Cardiac muscle cell (in vitro differentiated cells and primary cell): Measurements from ENCODE around the gene ZNF785. TPM values are rescaled to one million over a fixed set of nuclear protein-coding genes. Genes with fewer than 3 reads are reported as not detected.

Source experiments
- DNase-seq, 2 donors: peaks; one replicate each; pipeline versions ENCODE4 v3.0.0 to v3.0.0-alpha.2; 2010 to 2017; ENCODE audit warnings: low read depth in 1 of 2, low spot score in 1 of 2
- H3K27ac ChIP-seq: fragments of 200-600 bp; sonication (generic); 2 replicates; pipeline ENCODE4 v1.5.1; 2016
- H3K27me3 ChIP-seq: fragments of 200-600 bp; sonication (generic); 2 replicates; pipeline ENCODE4 v1.6.0; 2016; ENCODE audit warnings: control low read depth
- H3K36me3 ChIP-seq: fragments of 200-600 bp; sonication (generic); 2 replicates; pipeline ENCODE4 v1.5.1; 2016; ENCODE audit warnings: control low read depth
- H3K4me1 ChIP-seq: fragments of 200-600 bp; sonication (generic); 2 replicates; pipeline ENCODE4 v1.8.1; 2017; ENCODE audit warnings: low read depth, mild to moderate bottlenecking, mixed run types
- H3K4me3 ChIP-seq: fragments of 200-600 bp; sonication (generic); 2 replicates; pipeline ENCODE4 v1.5.1; 2016; ENCODE audit warnings: mild to moderate bottlenecking
- H3K9me3 ChIP-seq: fragments of 200-600 bp; sonication (generic); 2 replicates; pipeline ENCODE4 v1.5.1; 2017; ENCODE audit warnings: low read depth, mild to moderate bottlenecking, control low read depth
- polyA plus RNA-seq: library from polyadenylated mRNA; unstranded; fragments of >200 nt; fragmentation: Nextera tagmentation; extraction: Ambion mirVana; gene quantifications from 2 replicates; pipeline ENCODE4 v1.2.1, GENCODE V29; 2016
- total RNA-seq: library from RNA; depleted of rRNA; stranded (reverse); fragments of >200 nt; gene quantifications from 2 replicates; pipeline ENCODE4 v1.2.3, GENCODE V29; 2016
- TF ChIP-seq, protein P1 (sequence below): IDR thresholded peaks from 2 replicates; pipeline ENCODE4 v1.5.1; 2012; ENCODE audit warnings: low read depth, mild to moderate bottlenecking, low read length

The ZNF785 gene
- total and polyA plus RNA-seq, 2 experiments from 2014 or later, result 12.0 to 25.5 TPM

DNA sequence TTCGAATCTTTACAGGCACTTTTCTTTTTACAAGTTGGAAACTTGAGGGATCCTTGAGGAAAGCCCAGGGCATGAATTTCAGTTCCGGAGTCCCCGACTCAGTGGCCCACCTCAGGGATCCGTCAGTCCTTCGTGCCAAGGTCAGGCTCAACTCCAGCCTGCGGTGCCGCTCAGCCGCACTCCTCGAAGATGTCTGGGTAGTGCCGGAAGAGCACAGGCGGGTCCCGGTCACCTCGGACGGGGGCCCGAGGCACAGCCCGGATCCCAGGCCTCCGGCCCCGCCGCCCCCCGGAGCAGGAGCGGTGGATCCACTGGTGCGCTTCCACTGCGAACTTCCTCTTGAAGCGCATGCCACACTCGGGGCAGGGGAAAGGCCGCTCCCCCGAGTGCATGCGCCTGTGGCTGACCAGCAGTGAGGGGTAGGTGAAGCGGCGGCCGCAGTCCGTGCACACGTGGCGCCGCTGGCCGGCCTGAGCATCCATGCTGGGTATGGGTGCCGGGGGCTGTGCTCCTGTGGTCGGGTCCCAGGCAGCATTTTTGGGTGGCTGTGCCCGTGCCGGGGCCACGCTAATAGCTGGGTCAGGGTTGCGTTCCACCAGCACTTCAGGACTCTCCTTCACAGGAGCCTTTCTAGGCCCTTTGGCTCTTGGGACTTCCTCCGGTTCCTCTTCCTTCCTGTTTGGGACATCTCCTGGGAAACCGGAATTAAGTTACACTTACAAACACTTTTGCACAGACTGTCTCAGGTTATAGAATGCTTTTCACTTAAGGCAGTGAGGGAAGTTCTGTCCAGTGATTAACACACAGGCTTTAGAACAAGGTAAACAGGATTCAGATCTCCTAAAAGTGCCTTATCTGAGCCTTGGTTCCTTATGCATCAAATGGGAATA is 15.5 kb downstream of the ZNF785 start:
- DNase-seq, result no peak
- Histone ChIP-seq H3K9me3 (no peaks in the 10 kb centered on the region), H3K4me3 (no peak overlapping the region), H3K27me3 (no peaks in the 10 kb centered on the region), H3K4me1 (peaks cover 8% of the 10 kb centered on the region), H3K36me3 (no peaks in the 10 kb centered on the region), H3K27ac (peak overlapping the region; percentile 31)
- TF ChIP-seq, protein P1, sequence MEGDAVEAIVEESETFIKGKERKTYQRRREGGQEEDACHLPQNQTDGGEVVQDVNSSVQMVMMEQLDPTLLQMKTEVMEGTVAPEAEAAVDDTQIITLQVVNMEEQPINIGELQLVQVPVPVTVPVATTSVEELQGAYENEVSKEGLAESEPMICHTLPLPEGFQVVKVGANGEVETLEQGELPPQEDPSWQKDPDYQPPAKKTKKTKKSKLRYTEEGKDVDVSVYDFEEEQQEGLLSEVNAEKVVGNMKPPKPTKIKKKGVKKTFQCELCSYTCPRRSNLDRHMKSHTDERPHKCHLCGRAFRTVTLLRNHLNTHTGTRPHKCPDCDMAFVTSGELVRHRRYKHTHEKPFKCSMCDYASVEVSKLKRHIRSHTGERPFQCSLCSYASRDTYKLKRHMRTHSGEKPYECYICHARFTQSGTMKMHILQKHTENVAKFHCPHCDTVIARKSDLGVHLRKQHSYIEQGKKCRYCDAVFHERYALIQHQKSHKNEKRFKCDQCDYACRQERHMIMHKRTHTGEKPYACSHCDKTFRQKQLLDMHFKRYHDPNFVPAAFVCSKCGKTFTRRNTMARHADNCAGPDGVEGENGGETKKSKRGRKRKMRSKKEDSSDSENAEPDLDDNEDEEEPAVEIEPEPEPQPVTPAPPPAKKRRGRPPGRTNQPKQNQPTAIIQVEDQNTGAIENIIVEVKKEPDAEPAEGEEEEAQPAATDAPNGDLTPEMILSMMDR, result no peak

DNA sequence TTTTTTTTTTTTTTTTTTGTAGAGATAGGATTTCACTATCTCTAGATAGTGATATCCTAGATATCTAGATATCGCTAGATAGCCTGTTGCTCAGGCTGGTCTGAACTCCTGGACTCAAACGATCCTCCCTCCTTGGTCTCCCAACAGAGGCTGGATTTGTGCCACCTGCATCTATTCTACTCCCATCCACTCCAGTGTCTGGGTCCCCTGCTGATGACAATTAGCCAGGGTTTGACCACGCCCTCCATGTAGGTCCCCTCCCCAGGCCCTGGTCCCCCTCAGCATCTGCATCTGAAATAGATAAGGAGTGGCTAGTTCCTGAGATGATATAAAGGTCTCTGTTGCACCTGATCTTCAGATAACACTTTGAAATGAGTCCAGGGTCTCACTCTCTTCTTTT is 16.2 kb downstream of the ZNF785 start:
- Histone ChIP-seq H3K27ac (no peak overlapping the region), H3K4me3 (no peak overlapping the region), H3K4me1 (peaks cover 8% of the 10 kb centered on the region), H3K9me3 (no peaks in the 10 kb centered on the region), H3K36me3 (no peaks in the 10 kb centered on the region), H3K27me3 (no peaks in the 10 kb centered on the region)
- TF ChIP-seq, protein P1, result no peak
- no peak for DNase-seq

DNA sequence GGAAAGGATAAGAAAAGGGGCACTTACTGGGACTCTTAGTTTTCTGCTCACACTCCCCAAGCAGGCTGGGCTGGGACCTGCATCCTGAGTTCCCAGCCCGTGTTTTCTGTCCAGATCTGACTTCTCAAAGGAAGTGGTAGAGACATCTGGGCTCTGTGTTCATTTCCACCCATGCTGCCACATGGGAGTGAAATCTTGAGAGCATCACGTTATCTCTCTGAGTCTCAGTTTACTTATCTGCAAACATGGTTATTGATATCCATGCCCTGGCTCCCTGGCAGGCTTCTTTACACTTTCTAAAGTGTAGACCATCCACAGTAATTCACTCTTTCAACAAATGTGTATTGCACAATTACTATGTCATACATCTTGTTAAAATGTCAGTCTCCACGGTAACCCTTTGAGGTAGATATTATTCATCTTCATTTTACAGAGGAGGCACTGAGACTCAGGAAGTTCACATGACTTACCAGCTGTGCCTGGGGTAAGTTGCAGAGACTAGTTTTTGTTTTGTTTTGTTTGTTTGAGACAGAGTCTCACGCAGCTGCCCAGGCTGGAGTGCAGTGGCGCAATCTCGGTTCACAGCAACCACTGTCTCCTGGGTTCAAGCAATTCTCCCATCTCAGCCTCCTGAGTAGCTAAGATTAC is 17.4 kb downstream of the ZNF785 start:
- H3K4me1 ChIP-seq, result peaks cover 8% of the 10 kb centered on the region
- no peak overlapping the region for H3K27ac ChIP-seq
- no peaks in the 10 kb centered on the region for H3K36me3 ChIP-seq
- TF ChIP-seq, protein P1, result no peak
- no peaks in the 10 kb centered on the region for H3K27me3 ChIP-seq
- no peaks in the 10 kb centered on the region for H3K9me3 ChIP-seq
- no peak overlapping the region for H3K4me3 ChIP-seq
- peak in 1 of 2 donors; percentile 87 for DNase-seq

DNA sequence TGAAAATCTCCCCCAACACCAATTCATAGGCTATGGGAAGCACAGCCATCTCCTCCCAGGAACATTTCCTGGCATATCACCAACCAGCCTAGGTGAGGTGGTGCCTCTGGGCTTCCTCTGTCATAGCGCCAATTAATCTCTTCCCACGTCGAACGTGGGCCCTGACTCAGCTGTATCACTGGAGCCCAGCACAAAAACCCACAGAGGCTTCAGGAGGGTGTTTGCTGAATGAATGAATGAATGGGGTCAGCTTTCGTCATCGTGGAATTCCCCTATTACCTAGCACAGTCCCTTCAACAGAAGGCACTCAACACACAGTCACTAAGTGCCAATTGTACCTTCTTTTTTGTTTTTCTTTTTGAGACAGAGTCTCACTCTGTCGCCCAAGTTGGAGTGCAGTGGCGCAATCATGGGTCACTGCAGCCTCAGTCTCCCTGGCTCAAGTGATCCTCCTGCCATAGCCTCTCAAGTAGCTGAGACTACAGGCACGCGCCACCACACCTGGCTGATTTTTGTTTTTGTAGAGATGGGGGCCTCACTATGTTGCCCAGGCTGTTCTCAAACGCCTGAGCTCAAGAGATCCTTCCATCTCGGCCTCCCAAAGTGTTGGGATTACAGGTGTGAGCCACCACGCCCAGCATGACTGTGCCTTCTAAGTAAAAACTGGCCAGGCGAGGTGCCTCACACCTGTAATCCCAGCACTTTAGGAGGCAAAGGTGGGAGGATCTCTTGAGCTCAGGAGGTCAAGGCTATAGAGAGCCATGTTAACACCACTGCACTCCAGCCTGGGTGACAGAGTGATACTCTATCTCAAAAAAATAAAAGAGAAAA is 18.1 kb downstream of the ZNF785 start:
- TF ChIP-seq, protein P1, result no peak
- DNase-seq, result no peak
- Histone ChIP-seq H3K36me3 (no peaks in the 10 kb centered on the region), H3K4me1 (peaks cover 8% of the 10 kb centered on the region), H3K4me3 (no peak overlapping the region), H3K27ac (no peak overlapping the region), H3K27me3 (no peaks in the 10 kb centered on the region), H3K9me3 (no peaks in the 10 kb centered on the region)

DNA sequence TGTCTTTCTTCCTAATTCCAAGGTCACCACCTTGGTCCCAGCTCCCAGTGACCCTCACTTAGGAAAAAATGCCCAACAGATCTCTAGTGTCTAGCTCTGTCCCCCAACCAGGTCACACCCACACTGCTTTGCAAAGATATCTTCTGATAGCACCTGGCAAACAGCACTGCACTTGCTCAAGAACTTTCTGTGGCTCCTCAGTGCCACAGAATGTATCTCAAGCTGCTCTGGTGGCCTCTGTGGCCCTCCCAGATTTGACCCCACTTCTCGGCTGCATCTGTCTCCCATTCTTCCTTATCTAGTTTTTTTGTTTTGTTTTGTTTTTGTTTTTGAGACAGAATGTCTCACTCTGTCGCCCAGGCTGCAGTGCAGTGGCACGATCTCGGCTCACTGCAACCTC is 19.0 kb downstream of the ZNF785 start:
- Histone ChIP-seq H3K27me3 (no peaks in the 10 kb centered on the region), H3K4me3 (no peak overlapping the region), H3K27ac (no peak overlapping the region), H3K36me3 (no peaks in the 10 kb centered on the region), H3K9me3 (no peaks in the 10 kb centered on the region), H3K4me1 (peaks cover 8% of the 10 kb centered on the region)
- no peak for DNase-seq
- TF ChIP-seq, protein P1, result no peak
